SK-N-SH treated with all-trans-retinoic acid at 6 μM for 48 hours (cell line): ENCODE data around the gene USP49.

Experiments
- ARNTL ChIP-seq: fragments of 450-650 bp; formaldehyde crosslinking; IDR thresholded peaks from 2 replicates; pipeline ENCODE4 v1.5.0; 2020; ENCODE audit warnings: low read depth, mild to moderate bottlenecking, moderate library complexity, borderline replicate concordance
- BACH2 ChIP-seq: fragments of 250-450 bp; sonication (Bioruptor Pico); IDR thresholded peaks from 2 replicates; pipeline ENCODE4 v1.9.0; 2021; ENCODE audit warnings: mild to moderate bottlenecking, borderline replicate concordance
- CSRNP3 ChIP-seq: fragments of 250-450 bp; sonication (Bioruptor Pico); IDR thresholded peaks from 2 replicates; pipeline ENCODE4 v1.5.1; 2021; ENCODE audit warnings: mild to moderate bottlenecking, moderate library complexity
- ESRRG ChIP-seq: fragments of 250-450 bp; sonication (Bioruptor Pico); IDR thresholded peaks from 2 replicates; pipeline ENCODE4 v1.6.1; 2021; ENCODE audit warnings: mild to moderate bottlenecking
- ISL1 ChIP-seq: fragments of 250-450 bp; sonication (Bioruptor Pico); IDR thresholded peaks from 2 replicates; pipeline ENCODE4 v2.1.2; 2022; ENCODE audit warnings: mild to moderate bottlenecking, moderate library complexity
- OSR1 ChIP-seq: fragments of 250-450 bp; sonication (Bioruptor Pico); IDR thresholded peaks from 2 replicates; pipeline ENCODE4 v1.8.0; 2022; ENCODE audit warnings: moderate library complexity, mild to moderate bottlenecking, inconsistent platforms
- RARB ChIP-seq: fragments of 250-450 bp; sonication (Bioruptor Pico); IDR thresholded peaks from 2 replicates; pipeline ENCODE4 v1.8.0; 2021; ENCODE audit warnings: mild to moderate bottlenecking, moderate library complexity
- SNAI2 ChIP-seq: fragments of 250-450 bp; sonication (Bioruptor Pico); IDR thresholded peaks from 2 replicates; pipeline ENCODE4 v1.5.0; 2020; ENCODE audit warnings: mild to moderate bottlenecking, moderate library complexity
- TOX ChIP-seq: fragments of 250-450 bp; sonication (Bioruptor Pico); IDR thresholded peaks from 2 replicates; pipeline ENCODE4 v1.8.0; 2021; ENCODE audit warnings: mild to moderate bottlenecking, moderate library complexity, borderline replicate concordance
- ZC3H10 ChIP-seq: fragments of 250-450 bp; sonication (Bioruptor Pico); IDR thresholded peaks from 2 replicates; pipeline ENCODE4 v1.5.1; 2021; ENCODE audit warnings: mild to moderate bottlenecking, moderate library complexity
- ZFP30 ChIP-seq: fragments of 450-650 bp; formaldehyde crosslinking; IDR thresholded peaks from 2 replicates; pipeline ENCODE4 v1.5.0; 2022; ENCODE audit warnings: mild to moderate bottlenecking, moderate library complexity
- ZNF8 ChIP-seq: fragments of 450-650 bp; formaldehyde crosslinking; IDR thresholded peaks from 2 replicates; pipeline ENCODE4 v1.5.0; 2020; ENCODE audit warnings: mild to moderate bottlenecking, moderate library complexity
- TF ChIP-seq, protein P1 (sequence below): fragments of 250-450 bp; sonication (Bioruptor Pico); IDR thresholded peaks from 2 replicates; pipeline ENCODE4 v1.5.1; 2020; ENCODE audit warnings: low read depth, mild to moderate bottlenecking, moderate library complexity

GRCh38 chr6:41759905-41760579 is 135.1 kb downstream of the USP49 start:
- no peak for TF ChIP-seq ZFP30 (CRISPR knock-in tag)
- TF ChIP-seq ISL1 (CRISPR knock-in tag): no peak
- TF ChIP-seq SNAI2 (CRISPR knock-in tag): no peak
- TF ChIP-seq ARNTL: no peak
- TF ChIP-seq, protein P1, sequence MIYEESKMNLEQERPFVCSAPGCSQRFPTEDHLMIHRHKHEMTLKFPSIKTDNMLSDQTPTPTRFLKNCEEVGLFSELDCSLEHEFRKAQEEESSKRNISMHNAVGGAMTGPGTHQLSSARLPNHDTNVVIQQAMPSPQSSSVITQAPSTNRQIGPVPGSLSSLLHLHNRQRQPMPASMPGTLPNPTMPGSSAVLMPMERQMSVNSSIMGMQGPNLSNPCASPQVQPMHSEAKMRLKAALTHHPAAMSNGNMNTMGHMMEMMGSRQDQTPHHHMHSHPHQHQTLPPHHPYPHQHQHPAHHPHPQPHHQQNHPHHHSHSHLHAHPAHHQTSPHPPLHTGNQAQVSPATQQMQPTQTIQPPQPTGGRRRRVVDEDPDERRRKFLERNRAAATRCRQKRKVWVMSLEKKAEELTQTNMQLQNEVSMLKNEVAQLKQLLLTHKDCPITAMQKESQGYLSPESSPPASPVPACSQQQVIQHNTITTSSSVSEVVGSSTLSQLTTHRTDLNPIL: no peak
- no peak for TF ChIP-seq ZNF8
- no peak for TF ChIP-seq ZC3H10 (CRISPR knock-in tag)
- TF ChIP-seq ESRRG (CRISPR knock-in tag): no peak
- TF ChIP-seq OSR1 (CRISPR knock-in tag): no peak
- no peak for TF ChIP-seq RARB (CRISPR knock-in tag)
- no peak for TF ChIP-seq CSRNP3 (CRISPR knock-in tag)
- TF ChIP-seq TOX (CRISPR knock-in tag): no peak
- no peak for TF ChIP-seq BACH2 (CRISPR knock-in tag)
